Keratinocyte (primary cell): ENCODE data around the gene CDC14A. TPM values are rescaled to one million over a fixed set of nuclear protein-coding genes. Genes with fewer than 3 reads are reported as not detected.

Experiments used
- DNase-seq: peaks from one replicate; pipeline ENCODE4 v3.0.0-alpha.2; 2011; ENCODE audit warnings: low read depth, missing footprints, low spot score
- FAIRE-seq: peaks from 2 replicates; lab custom pipeline; 2011; peaks lifted over from hg19 to GRCh38; lab: Jason Lieb, UNC
- H2AFZ ChIP-seq: 2 replicates; pipeline ENCODE4 v1.6.0; 2012; ENCODE audit warnings: low read length, control low read depth, inconsistent platforms; ENCODE audit not compliant: control insufficient read depth
- H3K27ac ChIP-seq: 2 replicates; pipeline ENCODE4 v1.5.1; 2011; ENCODE audit warnings: low read length; ENCODE audit not compliant: control insufficient read depth, insufficient read depth
- H3K27me3 ChIP-seq: 3 replicates; pipeline ENCODE4 v1.6.0; 2011; ENCODE audit warnings: low read length; ENCODE audit not compliant: control insufficient read depth, insufficient read depth; ENCODE audit errors: extremely low read depth
- H3K36me3 ChIP-seq, 2 experiments: 2 replicates in 1 of 2; 3 replicates in 1 of 2; pipeline ENCODE4 v1.5.1; 2011; ENCODE audit warnings: low read length in 2 of 2, mild to moderate bottlenecking in 1 of 2; ENCODE audit not compliant: control insufficient read depth in 2 of 2, insufficient read depth in 2 of 2; ENCODE audit errors: extremely low read depth in 1 of 2
- H3K4me1 ChIP-seq: 3 replicates; pipeline ENCODE4 v1.5.1; 2011; ENCODE audit warnings: low read length; ENCODE audit not compliant: control insufficient read depth, insufficient read depth; ENCODE audit errors: extremely low read depth
- H3K4me2 ChIP-seq: 3 replicates; pipeline ENCODE4 v1.6.0; 2011; ENCODE audit warnings: low read depth, low read length; ENCODE audit not compliant: control insufficient read depth, insufficient read depth; ENCODE audit errors: extremely low read depth
- H3K4me3 ChIP-seq, 3 experiments: fragments of 200-600 bp in 1 of 3; sonication (generic) in 1 of 3; 2 replicates in 2 of 3; 3 replicates in 1 of 3; pipeline ENCODE4 v1.5.1; 2011 to 2016; ENCODE audit warnings: low read length in 3 of 3, mild to moderate bottlenecking in 3 of 3, control low read depth in 2 of 3, inconsistent platforms in 1 of 3, low read depth in 1 of 3, mixed read lengths in 1 of 3, mixed run types in 1 of 3, moderate library complexity in 1 of 3; ENCODE audit not compliant: control insufficient read depth in 2 of 3, insufficient read depth in 2 of 3; ENCODE audit errors: extremely low read depth in 1 of 3
- H3K79me2 ChIP-seq: 2 replicates; pipeline ENCODE4 v1.6.0; 2012; ENCODE audit warnings: low read length; ENCODE audit not compliant: control insufficient read depth, insufficient read depth
- H3K9ac ChIP-seq: 3 replicates; pipeline ENCODE4 v1.6.0; 2011; ENCODE audit warnings: low read length; ENCODE audit not compliant: control insufficient read depth, insufficient read depth; ENCODE audit errors: extremely low read depth
- H3K9me1 ChIP-seq: 3 replicates; pipeline ENCODE4 v1.6.0; 2011; ENCODE audit warnings: low read length; ENCODE audit not compliant: control insufficient read depth, insufficient read depth; ENCODE audit errors: extremely low read depth
- H3K9me3 ChIP-seq: 2 replicates; pipeline ENCODE4 v1.5.1; 2012; ENCODE audit warnings: low read depth, low read length; ENCODE audit not compliant: control insufficient read depth
- H4K20me1 ChIP-seq: 3 replicates; pipeline ENCODE4 v1.6.0; 2011; ENCODE audit warnings: low read length; ENCODE audit not compliant: control insufficient read depth, insufficient read depth; ENCODE audit errors: extremely low read depth
- EZH2 ChIP-seq: IDR thresholded peaks from one replicate; pipeline ENCODE4 v1.6.1; 2012; ENCODE audit warnings: inconsistent platforms, mild to moderate bottlenecking, low read length, moderate library complexity
- dilution Hi-C: fragments of 300-500 bp; cut with MboI; formaldehyde crosslinking; loops from one replicate; pipeline ENCODE4 v1.7.0; 2020; ENCODE audit warnings: low sequenced_read_pairs; ENCODE audit not compliant: extremely low pct_ligation_motif_present
- polyA plus RNA-seq, 5 experiments: library from polyadenylated mRNA; depleted of rRNA in 3 of 5; stranded (reverse) in 3 of 5; stranded (forward) in 1 of 5; unstranded in 1 of 5; fragments of >200 nt; gene quantifications; 1 replicate in 1 of 5; 2 replicates in 3 of 5; 3 replicates in 1 of 5; pipeline versions ENCODE4 v1.2.1 to v1.2.3, GENCODE V29; 2011 to 2012; ENCODE audit warnings: missing spikeins in 2 of 5, low read depth in 1 of 5, low replicate concordance in 1 of 5
- TF ChIP-seq, protein P1 (sequence below), 3 experiments: IDR thresholded peaks in 1 of 3; conservative IDR thresholded peaks in 1 of 3; optimal IDR thresholded peaks in 1 of 3; 2 replicates in 2 of 3; 3 replicates in 1 of 3; pipeline versions ENCODE3 to v1.5.1; 2011; ENCODE audit warnings: low read length in 3 of 3, mild to moderate bottlenecking in 3 of 3, moderate library complexity in 2 of 3, control low read depth in 1 of 3, inconsistent platforms in 1 of 3; ENCODE audit not compliant: insufficient read depth in 2 of 3; ENCODE audit errors: extremely low read depth in 1 of 3

The CDC14A gene
- polyA plus RNA-seq, 1 donor (not counting 4 experiments of a cell fraction or from before 2014, with no cell fraction given), result 2.2 TPM

DNA sequence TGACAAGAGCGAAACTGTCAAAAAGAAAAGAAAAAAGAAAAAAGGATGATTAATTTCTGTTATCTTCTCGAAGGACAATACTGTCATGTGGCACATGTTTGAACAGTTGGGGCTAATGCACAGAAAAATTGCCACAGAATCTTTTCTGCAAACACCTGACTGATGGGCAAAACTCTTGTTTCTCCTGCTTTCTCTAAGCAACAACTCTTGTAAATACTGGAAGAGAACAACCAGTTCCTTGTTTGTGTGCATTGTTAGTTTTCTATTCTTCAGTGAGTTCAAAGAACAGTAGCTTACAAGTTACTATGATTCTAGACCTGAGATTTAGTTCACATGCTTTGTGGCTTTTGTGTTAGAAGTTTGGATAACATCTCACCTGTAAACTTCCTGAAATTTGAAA lies 60.7 kb downstream of the CDC14A start:
- TF ChIP-seq, protein P1, sequence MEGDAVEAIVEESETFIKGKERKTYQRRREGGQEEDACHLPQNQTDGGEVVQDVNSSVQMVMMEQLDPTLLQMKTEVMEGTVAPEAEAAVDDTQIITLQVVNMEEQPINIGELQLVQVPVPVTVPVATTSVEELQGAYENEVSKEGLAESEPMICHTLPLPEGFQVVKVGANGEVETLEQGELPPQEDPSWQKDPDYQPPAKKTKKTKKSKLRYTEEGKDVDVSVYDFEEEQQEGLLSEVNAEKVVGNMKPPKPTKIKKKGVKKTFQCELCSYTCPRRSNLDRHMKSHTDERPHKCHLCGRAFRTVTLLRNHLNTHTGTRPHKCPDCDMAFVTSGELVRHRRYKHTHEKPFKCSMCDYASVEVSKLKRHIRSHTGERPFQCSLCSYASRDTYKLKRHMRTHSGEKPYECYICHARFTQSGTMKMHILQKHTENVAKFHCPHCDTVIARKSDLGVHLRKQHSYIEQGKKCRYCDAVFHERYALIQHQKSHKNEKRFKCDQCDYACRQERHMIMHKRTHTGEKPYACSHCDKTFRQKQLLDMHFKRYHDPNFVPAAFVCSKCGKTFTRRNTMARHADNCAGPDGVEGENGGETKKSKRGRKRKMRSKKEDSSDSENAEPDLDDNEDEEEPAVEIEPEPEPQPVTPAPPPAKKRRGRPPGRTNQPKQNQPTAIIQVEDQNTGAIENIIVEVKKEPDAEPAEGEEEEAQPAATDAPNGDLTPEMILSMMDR (optimal IDR thresholded peaks at IDR 0.05 in 1 of 3, IDR thresholded peaks at IDR 0.05 in 1 of 3, conservative IDR thresholded peaks at IDR 0.05 in 1 of 3; ENCODE audit: extremely low read depth in 1 of 3, insufficient read depth in 2 of 3, low read length in 3 of 3), result no peak
- TF ChIP-seq EZH2, result no peak
- DNase-seq, result no peak
- no peaks in the 10 kb centered on the region for H3K27me3 ChIP-seq

DNA sequence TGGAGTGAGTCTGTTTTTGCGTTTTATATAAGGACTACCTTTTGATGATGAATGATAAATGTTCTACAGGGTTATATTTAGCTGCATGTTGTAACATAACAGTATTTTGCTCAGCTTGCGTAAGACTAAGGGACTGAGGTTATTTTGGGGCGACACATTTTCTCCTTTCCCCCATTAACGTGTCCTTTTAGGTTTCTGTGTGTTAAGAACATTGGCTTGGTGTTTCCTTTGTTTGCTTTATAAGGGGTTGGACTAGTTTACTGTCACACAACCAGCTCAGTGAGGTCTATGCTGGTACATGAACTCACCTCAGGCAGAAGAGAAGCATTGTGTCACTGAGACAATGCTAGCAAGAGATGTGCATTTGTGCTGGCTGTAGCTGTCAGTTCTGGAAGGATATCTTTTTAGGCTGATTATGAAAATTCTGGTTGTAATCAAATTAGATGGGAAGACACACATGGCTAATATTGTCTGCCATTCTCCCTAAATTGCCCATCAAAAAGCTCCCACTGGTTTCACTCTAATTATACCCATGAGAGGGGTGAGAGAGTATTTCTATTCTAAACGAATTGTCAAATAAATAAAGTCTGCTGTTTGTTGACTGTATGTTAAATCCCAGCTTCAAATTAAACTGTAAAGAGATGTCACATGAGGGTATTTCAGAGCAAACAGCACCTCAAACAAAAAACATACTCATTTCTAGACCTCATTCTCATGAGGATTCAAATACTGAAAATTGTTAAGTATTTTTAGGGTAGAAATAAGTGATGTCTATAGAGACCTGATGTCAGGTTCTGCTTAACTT lies 62.6 kb downstream of the CDC14A start:
- Histone ChIP-seq H4K20me1 (no peaks in the 10 kb centered on the region), H3K4me1 (no peaks in the 10 kb centered on the region), H3K9ac (no peak overlapping the region), H3K9me1 (no peaks in the 10 kb centered on the region), H3K9me3 (no peaks in the 10 kb centered on the region), H3K27me3 (no peaks in the 10 kb centered on the region), H3K27ac (no peak overlapping the region), H2AFZ (no peak overlapping the region), H3K36me3 (no peaks in the 10 kb centered on the region), H3K4me2 (no peak overlapping the region), H3K4me3 (no peak overlapping the region), H3K79me2 (no peaks in the 10 kb centered on the region)
- DNase-seq, result no peak
- TF ChIP-seq, protein P1 (optimal IDR thresholded peaks at IDR 0.05 in 1 of 3, IDR thresholded peaks at IDR 0.05 in 1 of 3, conservative IDR thresholded peaks at IDR 0.05 in 1 of 3; ENCODE audit: extremely low read depth in 1 of 3, insufficient read depth in 2 of 3, low read length in 3 of 3), result no peak
- TF ChIP-seq EZH2, result no peak
- FAIRE-seq, result peak; percentile 48
- dilution Hi-C loops, result no loop called here

More for the DNA sequence above, 60.7 kb downstream of the CDC14A start:
- no peak for FAIRE-seq
- Histone ChIP-seq H3K4me2 (no peak overlapping the region), H3K27ac (no peak overlapping the region), H3K9ac (no peak overlapping the region), H2AFZ (no peak overlapping the region), H3K36me3 (no peaks in the 10 kb centered on the region), H3K9me1 (no peaks in the 10 kb centered on the region), H3K79me2 (no peaks in the 10 kb centered on the region), H4K20me1 (no peaks in the 10 kb centered on the region), H3K4me1 (no peaks in the 10 kb centered on the region), H3K9me3 (no peaks in the 10 kb centered on the region), H3K4me3 (no peak overlapping the region)
- dilution Hi-C loops, result no loop called here
